HCT116 (cell line): ENCODE data around the gene ALOX12B. TPM values are rescaled to one million over a fixed set of nuclear protein-coding genes. Genes with fewer than 3 reads are reported as not detected.

Experiments
- ATAC-seq: fragments of 200-7000 bp; cut with Tn5 transposase; 2 replicates; pipeline ENCODE4 v1.9.1; 2020; ENCODE audit warnings: mild to moderate bottlenecking, moderate library complexity
- BruUV-seq: library from RNA; stranded (reverse); fragments of 400-500 nt; replicated peaks from 2 replicates; lab custom pipeline; 2021; lab: Mats Ljungman, UMichigan
- CTCF ChIA-PET: fragments of 300-600 bp; sonication (Branson Sonifier 250); formaldehyde crosslinking; loops from one replicate; lab custom pipeline; 2021; ENCODE audit warnings: antibody characterized with exemption; lab: Charles Lee
- POLR2A ChIA-PET: fragments of 300-600, 350-600 bp; sonication (Branson Sonifier 250); formaldehyde crosslinking; loops from one replicate; lab custom pipeline; 2021; ENCODE audit warnings: antibody characterized with exemption; lab: Charles Lee
- RAD21 ChIA-PET, 2 experiments: fragments of 300-600 bp; sonication (Branson Sonifier 250); formaldehyde crosslinking; loops; one replicate each; lab custom pipeline; 2023; ENCODE audit warnings: low total read pairs in 2 of 2; ENCODE audit not compliant: uncharacterized antibody in 2 of 2, unreplicated experiment in 2 of 2, low non-redundant PET in 1 of 2; lab: Charles Lee
- DNase-seq: peaks from one replicate; pipeline ENCODE4 v3.0.0-alpha.2; 2010; ENCODE audit warnings: low read depth, low spot score
- H2AFZ ChIP-seq: fragments of 200-600 bp; shearing (Covaris generic), sonication (generic); 2 replicates; pipeline ENCODE4 v1.6.1; 2017; ENCODE audit warnings: low read depth, mixed run types, mixed read lengths, antibody characterized with exemption, low read length; ENCODE audit not compliant: poor library complexity, severe bottlenecking
- H3K27ac ChIP-seq: 2 replicates; pipeline ENCODE4 v1.5.1; 2012; ENCODE audit warnings: low read depth, low read length
- H3K27me3 ChIP-seq: fragments of 200-600 bp; sonication (generic); 2 replicates; pipeline ENCODE4 v1.6.1; 2016; ENCODE audit warnings: mixed run types, low read length, mixed read lengths; ENCODE audit not compliant: insufficient read depth
- H3K36me3 ChIP-seq, 2 experiments: fragments of 200-500 bp in 1 of 2; fragments of 200-600 bp in 1 of 2; sonication (Bioruptor generic) in 1 of 2; sonication (generic) in 1 of 2; 2 replicates each; pipeline versions ENCODE4 v1.5.1 to v1.6.1; 2014 to 2016; ENCODE audit warnings: low read length in 2 of 2, inconsistent platforms in 1 of 2, mixed read lengths in 1 of 2, mixed run types in 1 of 2; ENCODE audit not compliant: insufficient read depth in 2 of 2, control insufficient read depth in 1 of 2
- H3K4me1 ChIP-seq, 2 experiments: fragments of 200-600 bp in 1 of 2; sonication (generic) in 1 of 2; 2 replicates each; pipeline versions ENCODE4 v1.5.1 to v1.6.1; 2012 to 2017; ENCODE audit warnings: low read length in 2 of 2, inconsistent platforms in 1 of 2, mild to moderate bottlenecking in 1 of 2, mixed read lengths in 1 of 2, mixed run types in 1 of 2, moderate library complexity in 1 of 2; ENCODE audit not compliant: insufficient read depth in 2 of 2, control insufficient read depth in 1 of 2
- H3K4me2 ChIP-seq: fragments of 200-600 bp; sonication (generic); 2 replicates; pipeline ENCODE4 v1.6.1; 2017; ENCODE audit warnings: mixed run types, low read length, mixed read lengths
- H3K4me3 ChIP-seq, 2 experiments: fragments of 200-600 bp in 1 of 2; sonication (generic) in 1 of 2; replicated peaks in 1 of 2; 2 replicates each; pipeline ENCODE4 v1.5.1; 2011 to 2016; ENCODE audit warnings: low read length in 2 of 2, control low read depth in 1 of 2, low read depth in 1 of 2, mild to moderate bottlenecking in 1 of 2, mixed read lengths in 1 of 2, mixed run types in 1 of 2
- H3K79me2 ChIP-seq: fragments of 200-600 bp; sonication (generic); 2 replicates; pipeline ENCODE4 v1.6.1; 2017; ENCODE audit warnings: mild to moderate bottlenecking, mixed run types, low read length, moderate library complexity, mixed read lengths; ENCODE audit not compliant: insufficient read depth
- H3K9ac ChIP-seq: fragments of 200-600 bp; sonication (generic); 2 replicates; pipeline ENCODE4 v1.6.1; 2016; ENCODE audit warnings: low read length, mixed read lengths
- H3K9me2 ChIP-seq: fragments of 200-600 bp; sonication (generic), shearing (Covaris generic); 2 replicates; pipeline ENCODE4 v1.6.1; 2017; ENCODE audit warnings: mixed run types, mild to moderate bottlenecking, moderate library complexity; ENCODE audit not compliant: insufficient read depth
- H3K9me3 ChIP-seq, 2 experiments: fragments of 200-500 bp in 1 of 2; fragments of 200-600 bp in 1 of 2; sonication (Bioruptor generic) in 1 of 2; sonication (generic) in 1 of 2; 2 replicates each; pipeline ENCODE4 v1.6.1; 2014 to 2017; ENCODE audit warnings: low read length in 2 of 2, mixed read lengths in 2 of 2, inconsistent platforms in 1 of 2, low read depth in 1 of 2, mild to moderate bottlenecking in 1 of 2, mixed run types in 1 of 2, moderate library complexity in 1 of 2; ENCODE audit not compliant: control insufficient read depth in 1 of 2, insufficient read depth in 1 of 2
- H4K20me1 ChIP-seq: fragments of 200-600 bp; sonication (generic), shearing (Covaris generic); 2 replicates; pipeline ENCODE4 v1.6.1; 2017; ENCODE audit warnings: mixed run types, mild to moderate bottlenecking, moderate library complexity; ENCODE audit not compliant: insufficient read depth
- EGR1 ChIP-seq: IDR thresholded peaks from 2 replicates; pipeline ENCODE4 v1.6.1; 2012; ENCODE audit warnings: low read depth
- EZH2 ChIP-seq: fragments of 200-600 bp; sonication (generic); IDR thresholded peaks from 2 replicates; pipeline ENCODE4 v1.6.1; 2017; ENCODE audit warnings: antibody characterized with exemption, mixed run types
- EZH2phosphoT487 ChIP-seq: fragments of 200-600 bp; IDR thresholded peaks from 2 replicates; pipeline ENCODE4 v1.6.1; 2018; ENCODE audit warnings: antibody characterized with exemption, borderline replicate concordance
- POLR2A ChIP-seq: IDR thresholded peaks from 2 replicates; pipeline ENCODE4 v1.7.0; 2011; ENCODE audit warnings: borderline replicate concordance; ENCODE audit not compliant: insufficient read depth, insufficient read length; ENCODE audit errors: extremely low read depth
- POLR2AphosphoS5 ChIP-seq: IDR thresholded peaks from 2 replicates; pipeline ENCODE4 v1.6.1; 2011; ENCODE audit warnings: mild to moderate bottlenecking, low read depth, low read length, moderate library complexity
- REST ChIP-seq: IDR thresholded peaks from 2 replicates; pipeline ENCODE4 v1.6.1; 2012; ENCODE audit warnings: low read depth
- SIN3A ChIP-seq: IDR thresholded peaks from 2 replicates; pipeline ENCODE4 v1.6.1; 2012; ENCODE audit warnings: low read depth
- YY1 ChIP-seq: IDR thresholded peaks from 2 replicates; pipeline ENCODE4 v1.6.1; 2011; ENCODE audit warnings: low read length, low read depth, moderate library complexity, mild to moderate bottlenecking; ENCODE audit not compliant: insufficient replicate concordance; ENCODE audit errors: extremely low read depth
- ZBTB33 ChIP-seq: IDR thresholded peaks from 2 replicates; pipeline ENCODE4 v1.6.1; 2011; ENCODE audit warnings: mild to moderate bottlenecking, low read length, moderate library complexity; ENCODE audit not compliant: insufficient replicate concordance; ENCODE audit errors: extremely low read depth
- ZNF274 ChIP-seq: fragments of 200-500 bp; sonication (Bioruptor generic); IDR thresholded peaks from 2 replicates; pipeline ENCODE4 v1.6.1; 2014; ENCODE audit warnings: mild to moderate bottlenecking, low read depth, low read length, inconsistent platforms
- intact Hi-C: fragments of 100-400 bp; cut with micrococcal nuclease; formaldehyde crosslinking; loops from 2 replicates; pipeline ENCODE4 v1.10.0; 2022
- total RNA-seq: library from RNA; stranded (reverse); gene quantifications from one replicate; pipeline ENCODE4 v1.2.1, GENCODE V29; 2021; ENCODE audit not compliant: unreplicated experiment

The ALOX12B gene
- total RNA-seq, 1 experiment from 2014 or later: 3.8 TPM

- no peaks in the 10 kb centered on the region for H3K27me3 ChIP-seq
- peak overlapping the region; percentile 57 for H3K27ac ChIP-seq
- POLR2A ChIA-PET: interaction anchor here (1.0 to 2.8 kb wide), 5 partner anchors 28 to 97 kb away, joined by 3 to 14 read pairs (median 4); no protein-coding TSS in a partner anchor
- peak overlapping the region; percentile 54 for H3K9ac ChIP-seq
- intact Hi-C loops: loop anchor here (5.0 to 10.0 kb wide), 2 partner anchors 259 to 439 kb away; partner anchors contain the start of genes RPL26, TP53 and WRAP53
- no peaks in the 10 kb centered on the region for H3K9me2 ChIP-seq
- no peaks in the 10 kb centered on the region for H3K36me3 ChIP-seq
- peaks cover 24 to 66% of the 10 kb centered on the region in 2 experiments for H3K4me1 ChIP-seq
- peak overlapping the region; percentile 86 for H3K4me2 ChIP-seq
- no peaks in the 10 kb centered on the region for H3K9me3 ChIP-seq
- DNase-seq (no peak), ATAC-seq (peak; percentile 8)
- H3K4me3 ChIP-seq: peak overlapping the region; percentile 44 to 57
- no TSS peak for BruUV-seq
- H4K20me1 ChIP-seq: no peaks in the 10 kb centered on the region
- CTCF ChIA-PET: interaction anchor here (2.1 kb wide), 1 partner anchor 12 kb away, joined by 7 read pairs; no protein-coding TSS in a partner anchor
- no peaks in the 10 kb centered on the region for H3K79me2 ChIP-seq
- H2AFZ ChIP-seq: peak overlapping the region; percentile 80
- RAD21 ChIA-PET: interaction anchor here in 1 of 2 experiments (0.5 kb wide), 1 partner anchor 125 kb away, joined by 3 read pairs; no protein-coding TSS in a partner anchor
- TF ChIP-seq EZH2phosphoT487: no peak
Measured at GRCh38 chr17:8125947-8126490, 38.5 kb upstream of the ALOX12B start.

- ChIA-PET CTCF (no interaction called here), RAD21 (interaction anchor here in 1 of 2 experiments (0.5 kb wide), 1 partner anchor 126 kb away, joined by 3 read pairs; no protein-coding TSS in a partner anchor), POLR2A (interaction anchor here (1.6 to 2.8 kb wide), 2 partner anchors 29 to 48 kb away, joined by 3 to 14 read pairs; no protein-coding TSS in a partner anchor)
- DNase-seq (peak; percentile 60), ATAC-seq (peak; percentile 18)
- Histone ChIP-seq H3K4me2 (peak overlapping the region; percentile 86), H2AFZ (no peak overlapping the region), H3K4me3 (peak overlapping the region; percentile 44 to 57), H3K36me3 (no peaks in the 10 kb centered on the region), H3K9ac (peak overlapping the region; percentile 54), H3K27ac (peak overlapping the region; percentile 57; the same call in 1 of the 2 replicates), H3K4me1 (peaks cover 26 to 72% of the 10 kb centered on the region in 2 experiments), H4K20me1 (no peaks in the 10 kb centered on the region), H3K9me3 (no peaks in the 10 kb centered on the region), H3K27me3 (no peaks in the 10 kb centered on the region), H3K9me2 (no peaks in the 10 kb centered on the region), H3K79me2 (no peaks in the 10 kb centered on the region)
- intact Hi-C loops: loop anchor here (5.0 to 10.0 kb wide), 2 partner anchors 259 to 438 kb away; partner anchors contain the start of genes RPL26, TP53 and WRAP53
- no TSS peak for BruUV-seq
- TF ChIP-seq ZBTB33 (peak; percentile 23), POLR2AphosphoS5 (peak; percentile 53; the same call in 1 of the 2 replicates), EZH2 (no peak), SIN3A (no peak), ZNF274 (no peak), POLR2A (no peak), EGR1 (no peak), EZH2phosphoT487 (no peak), YY1 (peak; percentile 68), REST (no peak)
Measured at GRCh38 chr17:8125154-8125946, 37.8 kb upstream of the ALOX12B start.
